NCI-H2171 (cell line): ENCODE measurements around the gene TOM1L2.

ENCODE experiments used
- DNase-seq: peaks from one replicate; lab custom pipeline; 2025; lab: John Stamatoyannopoulos, UW

The TOM1L2 gene

GRCh38 chr17:17833658-17834357, 138.4 kb downstream of the TOM1L2 start:
- no peak for DNase-seq

GRCh38 chr17:17832032-17832363, 140.2 kb downstream of the TOM1L2 start:
- no peak for DNase-seq

GRCh38 chr17:17831208-17832031, 140.8 kb downstream of the TOM1L2 start:
- no peak for DNase-seq

GRCh38 chr17:17830740-17831207, 141.4 kb downstream of the TOM1L2 start:
- DNase-seq = no peak

GRCh38 chr17:17830269-17830567, 142.0 kb downstream of the TOM1L2 start:
- DNase-seq = no peak

- DNase-seq = no peak
Observed at GRCh38 chr17:17827826-17828621, 144.2 kb downstream of the TOM1L2 start.

GRCh38 chr17:17826942-17827785, 145.0 kb downstream of the TOM1L2 start:
- no peak for DNase-seq

- no peak for DNase-seq
Observed at GRCh38 chr17:17826342-17826713, 145.9 kb downstream of the TOM1L2 start.

- no peak for DNase-seq
Observed at GRCh38 chr17:17824783-17825614, 147.2 kb downstream of the TOM1L2 start.

- no peak for DNase-seq
Observed at GRCh38 chr17:17824119-17824782, 147.9 kb downstream of the TOM1L2 start.

GRCh38 chr17:17823433-17824118, 148.6 kb downstream of the TOM1L2 start:
- DNase-seq = peak; percentile 98

- no peak for DNase-seq
Observed at GRCh38 chr17:17822616-17823015, 149.6 kb downstream of the TOM1L2 start.

- DNase-seq = no peak
Observed at GRCh38 chr17:17822189-17822588, 150.0 kb downstream of the TOM1L2 start.

- no peak for DNase-seq
Observed at GRCh38 chr17:17820463-17821158, 151.6 kb downstream of the TOM1L2 start.

GRCh38 chr17:17820046-17820445, 152.2 kb downstream of the TOM1L2 start:
- DNase-seq = no peak

GRCh38 chr17:17819561-17819995, 152.6 kb downstream of the TOM1L2 start:
- DNase-seq = no peak

GRCh38 chr17:17819111-17819510, 153.1 kb downstream of the TOM1L2 start:
- no peak for DNase-seq

GRCh38 chr17:17818088-17818526, 154.1 kb downstream of the TOM1L2 start:
- DNase-seq = no peak

GRCh38 chr17:17817552-17817947, 154.7 kb downstream of the TOM1L2 start:
- no peak for DNase-seq
